ENCODE data around the gene UBE2G2. TPM values are rescaled to one million over a fixed set of nuclear protein-coding genes. Genes with fewer than 3 reads are reported as not detected.

Gene UBE2G2
- total RNA-seq, 4 donors from 2014 or later = 62.5 to 126 (median 91.6) TPM

- H3K27ac ChIP-seq = no peak overlapping the region
- TF ChIP-seq CTCF (IDR thresholded peaks at IDR 0.05) = no peak
- TF ChIP-seq POLR2AphosphoS5 (IDR thresholded peaks at IDR 0.05) = no peak
- no peak for TF ChIP-seq POLR2A (IDR thresholded peaks at IDR 0.05)
- TF ChIP-seq EP300 (IDR thresholded peaks at IDR 0.05) = no peak
- no peak for DNase-seq (ENCODE audit: low spot score in 2 of 2)
- H3K27me3 ChIP-seq = no peaks in the 10 kb centered on the region
- 85% methylated on average over 10 of the region's 10 CpGs for WGBS
- H3K9me3 ChIP-seq = no peaks in the 10 kb centered on the region
- H3K36me3 ChIP-seq = no peaks in the 10 kb centered on the region
- no peak overlapping the region for H3K4me3 ChIP-seq
- peaks cover 20% of the 10 kb centered on the region for H3K4me1 ChIP-seq
Observed at GRCh38 chr21:44842087-44842486, 40.5 kb upstream of the UBE2G2 start.

- Histone ChIP-seq H3K9me3 (no peaks in the 10 kb centered on the region), H3K36me3 (no peaks in the 10 kb centered on the region), H3K4me3 (no peak overlapping the region), H3K4me1 (peaks cover 13% of the 10 kb centered on the region), H3K27ac (no peak overlapping the region), H3K27me3 (no peaks in the 10 kb centered on the region)
- no peak for DNase-seq (ENCODE audit: low spot score in 2 of 2)
- 79% methylated on average over 10 of the region's 11 CpGs for WGBS
- no peak for TF ChIP-seq POLR2A (IDR thresholded peaks at IDR 0.05)
Observed at GRCh38 chr21:44840771-44841170, 39.2 kb upstream of the UBE2G2 start.

- Histone ChIP-seq H3K36me3 (no peaks in the 10 kb centered on the region), H3K9me3 (no peaks in the 10 kb centered on the region), H3K4me3 (no peak overlapping the region), H3K4me1 (peaks cover 6% of the 10 kb centered on the region), H3K27ac (no peak overlapping the region), H3K27me3 (no peaks in the 10 kb centered on the region)
- WGBS = 94% methylated on average over 6 of the region's 9 CpGs
- TF ChIP-seq EP300 (IDR thresholded peaks at IDR 0.05) (no peak), CTCF (IDR thresholded peaks at IDR 0.05) (no peak), POLR2AphosphoS5 (IDR thresholded peaks at IDR 0.05) (no peak), POLR2A (IDR thresholded peaks at IDR 0.05) (no peak)
- DNase-seq (ENCODE audit: low spot score in 2 of 2) = no peak
Observed at GRCh38 chr21:44838951-44839350, 37.3 kb upstream of the UBE2G2 start.

GRCh38 chr21:44838039-44838895 is 36.6 kb upstream of the UBE2G2 start:
- WGBS = 91% methylated on average over 9 of the region's 30 CpGs
- Histone ChIP-seq H3K36me3 (no peaks in the 10 kb centered on the region), H3K9me3 (no peaks in the 10 kb centered on the region), H3K27ac (no peak overlapping the region), H3K27me3 (no peaks in the 10 kb centered on the region), H3K4me1 (peaks cover 6% of the 10 kb centered on the region), H3K4me3 (no peak overlapping the region)
- TF ChIP-seq EP300 (IDR thresholded peaks at IDR 0.05) = no peak
- TF ChIP-seq POLR2A (IDR thresholded peaks at IDR 0.05) = no peak
- TF ChIP-seq POLR2AphosphoS5 (IDR thresholded peaks at IDR 0.05) = no peak
- no peak for TF ChIP-seq CTCF (IDR thresholded peaks at IDR 0.05)
- DNase-seq (ENCODE audit: low spot score in 2 of 2) = no peak

GRCh38 chr21:44837537-44837936 is 35.9 kb upstream of the UBE2G2 start:
- no peak for TF ChIP-seq EP300 (IDR thresholded peaks at IDR 0.05)
- TF ChIP-seq POLR2AphosphoS5 (IDR thresholded peaks at IDR 0.05) = no peak
- TF ChIP-seq CTCF (IDR thresholded peaks at IDR 0.05) = no peak
- TF ChIP-seq POLR2A (IDR thresholded peaks at IDR 0.05) = no peak
- H3K4me1 ChIP-seq = peaks cover 6% of the 10 kb centered on the region
- H3K4me3 ChIP-seq = no peak overlapping the region
- 87% methylated on average over 10 of the region's 13 CpGs for WGBS
- H3K9me3 ChIP-seq = no peaks in the 10 kb centered on the region
- no peaks in the 10 kb centered on the region for H3K36me3 ChIP-seq
- H3K27me3 ChIP-seq = no peaks in the 10 kb centered on the region
- H3K27ac ChIP-seq = no peak overlapping the region
- DNase-seq (ENCODE audit: low spot score in 2 of 2) = no peak
